Activated CD4-positive, CD25-positive, alpha-beta regulatory T cell treated with anti-CD3 and anti-CD28 coated beads, Interleukin-2, amount 50 U/mL, for 72 hours (primary cell): Measurements from ENCODE around the gene BBX.

Experiments
- DNase-seq: peaks from one replicate; pipeline ENCODE4 v3.0.0; 2021

Gene BBX

GRCh38 chr3:107604057-107604822 is 81.5 kb downstream of the BBX start:
- no peak for DNase-seq

DNA sequence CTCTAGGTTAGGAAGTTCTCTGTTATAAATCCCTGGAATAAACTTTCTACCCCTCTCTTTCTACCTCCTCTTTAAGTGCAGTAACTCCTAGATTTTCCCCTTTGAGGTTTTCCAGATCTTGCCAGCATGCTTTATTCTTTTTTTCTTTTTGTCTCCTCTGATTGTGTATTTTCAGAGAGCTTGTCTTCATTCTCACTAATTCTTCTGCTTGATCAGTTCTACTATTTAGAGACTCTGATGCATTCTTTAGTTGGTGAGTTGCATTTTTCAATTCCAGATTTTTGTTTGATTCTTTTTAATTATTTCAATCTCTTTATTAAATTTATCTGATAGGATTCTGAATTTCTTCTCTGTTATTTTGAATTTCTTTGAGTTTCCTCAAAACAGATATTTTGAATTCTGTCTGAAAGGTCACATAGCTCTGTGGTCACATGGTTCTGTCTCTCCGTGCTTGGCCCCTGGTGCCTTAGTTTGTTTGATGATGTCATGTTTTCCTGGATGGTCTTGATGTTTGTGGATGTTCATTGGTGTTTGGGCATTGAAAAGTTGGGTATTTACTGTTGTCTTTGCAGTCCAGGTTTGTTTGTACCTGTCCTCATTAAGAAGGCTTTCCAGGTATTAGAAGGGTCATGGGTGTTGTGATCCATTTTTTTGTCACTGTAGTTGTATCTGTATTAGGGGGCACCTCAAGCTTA is 89.2 kb downstream of the BBX start:
- DNase-seq: no peak

DNA sequence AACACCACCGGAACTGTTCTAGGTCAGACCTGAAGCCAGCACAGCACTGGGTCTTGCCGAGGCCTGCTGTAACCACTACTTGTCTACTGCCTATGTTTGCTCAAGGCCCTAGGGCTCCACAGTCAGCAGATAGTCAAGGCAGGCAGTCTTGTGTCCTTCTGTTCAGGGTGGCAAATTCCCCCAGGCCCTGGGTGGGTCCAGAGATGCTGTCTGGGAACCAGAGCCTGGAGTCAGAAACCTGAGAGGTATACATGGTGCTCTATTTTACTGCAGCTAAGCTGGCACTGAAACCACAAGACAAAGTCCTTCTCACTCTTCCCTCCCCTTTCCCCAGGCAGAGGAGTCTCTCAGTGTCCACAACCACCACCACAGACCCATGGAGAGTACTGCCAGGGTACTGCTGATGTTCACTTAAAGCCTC is 89.9 kb downstream of the BBX start:
- DNase-seq: no peak

- DNase-seq: no peak
These were observed 96.8 kb downstream of the BBX start for GRCh38 chr3:107619549-107619948.

DNA sequence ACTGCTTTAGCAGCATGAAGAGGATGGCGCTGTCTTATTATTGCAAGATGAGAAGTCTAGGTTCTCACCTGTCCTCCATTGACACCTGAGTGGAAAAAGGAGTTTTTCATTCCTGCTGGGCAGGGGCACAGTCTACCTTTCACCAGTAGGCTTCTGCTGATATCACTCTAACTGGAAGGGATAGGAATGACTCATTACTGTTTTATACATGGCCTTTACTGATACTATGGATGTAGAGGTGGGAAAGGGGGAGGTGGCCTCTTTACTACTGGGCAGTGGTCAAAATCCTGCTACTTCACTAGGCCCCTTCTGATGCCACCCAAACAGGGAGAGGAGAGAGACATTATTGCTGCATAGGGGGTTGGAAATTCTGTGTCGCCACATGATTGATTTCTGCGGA is 97.8 kb downstream of the BBX start:
- no peak for DNase-seq

DNA sequence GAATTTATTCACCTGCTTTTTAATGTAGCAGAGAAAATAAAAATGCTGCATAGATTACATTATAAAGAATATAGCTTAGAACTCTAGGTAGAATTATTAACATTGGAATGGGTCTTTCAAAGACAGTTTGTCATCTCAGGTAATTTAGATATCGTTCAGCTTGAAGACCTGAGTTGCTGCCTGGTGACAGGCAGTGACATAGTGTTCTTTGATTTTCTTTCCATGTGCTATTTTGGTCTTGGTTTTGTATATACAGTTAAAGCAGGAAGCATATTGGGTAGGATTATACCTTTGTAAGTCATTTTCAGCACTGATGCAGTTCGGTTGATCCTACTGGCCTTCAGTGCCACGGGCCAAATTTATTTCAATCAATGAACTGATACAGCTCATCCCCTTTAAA is 98.7 kb downstream of the BBX start:
- no peak for DNase-seq

GRCh38 chr3:107627962-107628542 is 105.3 kb downstream of the BBX start:
- no peak for DNase-seq

DNA sequence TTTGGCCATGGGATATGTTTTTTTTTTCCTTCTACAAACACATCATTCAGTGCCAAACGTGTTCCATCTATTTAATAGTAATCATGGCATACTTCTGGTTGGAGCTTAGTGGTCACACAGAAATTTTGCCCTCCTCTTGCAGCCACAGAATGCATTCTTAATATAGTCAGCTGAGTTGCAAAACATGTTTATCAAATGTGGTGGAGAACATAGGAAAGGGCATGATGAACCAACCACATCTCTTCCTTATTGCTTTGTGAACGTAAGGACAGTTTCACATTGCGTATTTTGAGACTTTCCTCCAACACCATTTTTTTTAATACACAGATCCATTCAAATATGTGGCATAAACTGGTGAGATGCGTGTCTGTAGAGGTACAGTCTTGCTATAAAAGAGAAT is 106.8 kb downstream of the BBX start:
- no peak for DNase-seq

DNA sequence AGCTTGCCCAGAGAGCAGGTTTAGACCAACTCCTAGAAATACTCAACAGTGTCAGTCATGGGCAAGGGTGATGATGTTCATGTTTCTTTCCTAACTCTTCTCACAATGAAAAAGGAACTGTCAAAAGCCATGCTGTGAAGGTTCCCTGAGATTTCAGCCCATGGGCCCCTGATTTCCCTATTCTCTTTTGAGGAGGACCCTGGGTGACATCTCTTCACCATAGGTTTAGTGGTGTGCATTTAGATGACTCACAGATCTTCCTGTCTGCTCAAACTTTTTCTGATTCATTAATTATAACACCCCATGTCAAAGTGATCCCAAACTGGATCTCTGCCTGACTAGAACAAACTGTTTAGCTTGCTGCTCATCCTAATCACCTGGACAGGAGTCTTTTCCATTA is 108.0 kb downstream of the BBX start:
- DNase-seq: no peak

- DNase-seq: no peak
These were observed 109.8 kb downstream of the BBX start for GRCh38 chr3:107632576-107632975.

DNA sequence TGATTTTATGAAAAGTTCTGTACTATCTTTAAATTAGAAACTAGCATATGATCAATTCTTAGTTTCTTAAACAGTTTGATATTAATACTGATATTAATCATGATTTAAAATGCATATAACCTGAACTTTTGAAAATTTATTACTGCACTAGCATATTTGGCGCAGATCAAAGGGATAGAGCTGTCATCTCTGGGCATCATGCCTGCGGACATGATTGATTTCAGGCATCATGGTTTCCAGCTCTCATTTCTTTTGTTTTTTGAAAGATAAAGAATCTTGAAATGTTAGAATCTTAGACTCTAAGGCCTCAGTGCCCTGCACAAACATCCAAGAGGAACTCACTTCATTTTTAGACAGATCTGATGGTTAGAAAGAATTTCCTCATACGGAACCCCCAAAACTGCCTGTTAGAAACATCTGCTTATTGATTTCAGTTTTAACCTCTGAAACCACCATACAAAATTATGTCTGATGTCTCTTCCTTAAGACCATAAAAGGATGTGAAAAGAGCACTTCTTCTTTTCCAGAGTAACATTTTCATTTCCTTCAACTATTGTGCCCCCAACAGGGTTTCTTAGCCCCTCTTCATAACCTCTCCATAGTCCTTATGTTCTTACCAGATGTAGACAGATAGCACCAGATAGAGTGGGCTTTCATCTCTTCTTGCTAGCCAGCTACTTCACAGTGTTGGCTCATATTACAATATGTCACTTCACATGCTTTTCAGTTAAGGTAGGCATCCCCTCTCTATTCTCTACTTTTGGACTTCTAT is 110.8 kb downstream of the BBX start:
- DNase-seq: no peak

- DNase-seq: no peak
These were observed 111.3 kb downstream of the BBX start for GRCh38 chr3:107634099-107634489.

DNA sequence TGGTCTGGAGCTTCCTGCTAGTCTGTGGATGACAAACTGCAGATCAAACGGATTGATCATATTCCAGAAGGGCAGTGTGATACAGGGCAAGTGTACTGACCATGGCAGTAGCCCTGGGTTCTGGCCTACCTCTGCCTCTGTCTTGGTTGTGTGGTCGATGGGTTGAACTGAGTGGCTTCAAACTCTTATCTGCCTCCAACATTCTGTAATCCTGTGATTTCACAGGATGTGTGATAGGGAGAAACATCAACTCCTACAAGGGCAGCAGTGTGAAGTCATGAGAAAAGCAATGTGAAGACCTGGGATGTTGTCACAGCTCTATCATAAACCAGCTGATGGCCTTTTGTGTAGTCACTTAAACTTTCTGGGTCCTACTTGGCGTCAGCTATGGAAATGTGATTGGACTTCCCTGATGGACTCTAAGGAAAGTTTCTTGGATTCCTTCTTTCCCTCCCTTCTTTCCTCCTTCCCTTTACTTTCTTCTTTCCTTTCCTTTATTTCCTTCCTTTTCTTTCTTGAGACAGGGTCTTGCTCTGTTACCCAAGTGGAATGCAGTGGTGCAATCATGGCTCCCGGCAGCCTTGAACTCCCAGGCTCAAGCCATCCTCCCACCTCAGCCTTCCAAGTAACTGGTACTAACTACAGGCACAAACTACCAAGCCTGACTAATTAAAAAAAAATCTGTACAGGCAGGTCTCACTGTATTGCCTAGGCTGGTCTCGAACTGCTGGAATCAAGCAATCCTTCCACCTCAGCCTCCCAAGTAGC is 114.8 kb downstream of the BBX start:
- no peak for DNase-seq

GRCh38 chr3:107641572-107642307 is 119.0 kb downstream of the BBX start:
- no peak for DNase-seq

- no peak for DNase-seq
These were observed 120.5 kb downstream of the BBX start for GRCh38 chr3:107643038-107643883.

GRCh38 chr3:107644631-107645030 is 121.9 kb downstream of the BBX start:
- DNase-seq: no peak

- DNase-seq: no peak
These were observed 128.0 kb downstream of the BBX start for GRCh38 chr3:107650788-107651187.

DNA sequence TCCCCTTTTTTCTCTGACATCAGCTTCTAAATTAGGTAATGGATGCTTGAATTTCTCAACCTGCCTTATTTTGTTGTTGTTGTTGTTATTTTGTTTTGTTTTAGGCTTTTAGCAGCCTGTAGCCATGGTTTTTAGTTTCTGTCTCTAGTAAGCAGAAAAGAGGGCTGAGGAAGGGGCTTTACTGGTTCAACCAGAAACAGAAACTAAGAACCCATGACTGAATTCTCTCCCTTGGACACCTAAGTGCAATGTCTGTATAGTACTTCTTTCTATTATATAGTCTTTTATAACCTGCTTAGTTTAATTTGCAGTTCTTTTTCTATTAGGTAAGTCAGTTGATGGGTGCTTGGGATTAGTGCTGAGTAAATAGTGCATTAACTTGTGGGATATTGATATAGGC is 129.0 kb downstream of the BBX start:
- DNase-seq: no peak

DNA sequence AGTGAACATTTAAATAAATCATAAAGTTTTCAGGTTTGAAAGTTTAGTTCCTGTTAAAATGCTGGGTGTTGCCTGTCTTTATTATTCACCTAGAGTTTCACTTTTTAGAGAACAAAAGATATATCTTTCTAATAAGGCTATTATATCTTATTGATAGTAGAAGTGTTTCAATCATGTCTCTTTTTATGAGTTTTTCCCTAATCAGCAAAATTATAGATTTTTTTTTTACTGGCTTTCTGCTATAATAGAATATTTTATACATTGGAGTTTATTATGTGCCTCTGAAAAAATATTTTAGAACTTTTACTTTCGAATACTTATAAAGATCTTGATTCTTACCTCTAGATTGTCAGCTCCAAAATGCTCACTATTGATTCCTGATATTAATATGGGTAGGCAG is 131.5 kb downstream of the BBX start:
- no peak for DNase-seq

DNA sequence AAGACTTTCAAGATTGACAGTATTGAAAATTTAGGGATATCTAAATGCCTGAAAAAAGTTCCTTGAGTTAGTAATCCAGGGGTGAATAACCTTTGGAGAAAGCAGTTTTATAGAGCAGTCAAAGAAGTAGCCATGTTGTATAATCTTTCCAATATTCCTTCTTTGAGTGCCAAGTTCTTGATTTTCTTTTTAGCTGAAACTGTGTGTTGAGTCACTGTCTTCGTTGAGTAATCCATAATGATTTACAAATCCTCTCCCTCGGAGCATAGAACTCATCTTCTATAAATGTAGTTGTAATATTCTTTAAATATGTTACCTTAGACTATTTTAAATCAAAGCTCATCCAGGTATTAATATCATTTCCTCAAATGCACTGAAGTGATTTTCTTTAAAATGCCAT is 135.2 kb downstream of the BBX start:
- DNase-seq: no peak
